SK-N-MC (cell line): ENCODE data around the gene GSK3B.

Source experiments
- EZH2 ChIP-seq: fragments of 200-600 bp; sonication (generic); IDR thresholded peaks from one replicate; pipeline ENCODE4 v1.6.1; 2017; ENCODE audit warnings: antibody characterized with exemption
- POLR2AphosphoS5 ChIP-seq: IDR thresholded peaks from 2 replicates; pipeline ENCODE4 v1.6.1; 2012; ENCODE audit warnings: mild to moderate bottlenecking, low read depth, low read length, borderline replicate concordance

GRCh38 chr3:119795849-119796248, 298.4 kb downstream of the GSK3B start:
- TF ChIP-seq EZH2 (no peak), POLR2AphosphoS5 (no peak)
